HCT116 (cell line): ENCODE measurements around the gene PUSL1.

Experiments used
- CTCF ChIP-seq, 3 experiments: fragments of 200-600 bp in 1 of 3; sonication (generic) in 1 of 3; IDR thresholded peaks in 2 of 3; conservative IDR thresholded peaks in 1 of 3; 2 replicates each; pipeline ENCODE4 v1.5.1; 2012 to 2017; ENCODE audit warnings: low read depth in 2 of 3, low read length in 2 of 3, antibody characterized with exemption in 1 of 3, borderline replicate concordance in 1 of 3, control low read depth in 1 of 3, mild to moderate bottlenecking in 1 of 3, mixed read lengths in 1 of 3, mixed run types in 1 of 3, moderate library complexity in 1 of 3; ENCODE audit not compliant: insufficient read depth in 1 of 3
- EZH2 ChIP-seq: fragments of 200-600 bp; sonication (generic); IDR thresholded peaks from 2 replicates; pipeline ENCODE4 v1.6.1; 2017; ENCODE audit warnings: antibody characterized with exemption, mixed run types
- JUND ChIP-seq: IDR thresholded peaks from 2 replicates; pipeline ENCODE4 v1.6.1; 2012
- MAX ChIP-seq: IDR thresholded peaks from 2 replicates; pipeline ENCODE4 v1.6.1; 2012
- POLR2A ChIP-seq: IDR thresholded peaks from 2 replicates; pipeline ENCODE4 v1.7.0; 2011; ENCODE audit warnings: borderline replicate concordance; ENCODE audit not compliant: insufficient read depth, insufficient read length; ENCODE audit errors: extremely low read depth
- POLR2AphosphoS5 ChIP-seq: IDR thresholded peaks from 2 replicates; pipeline ENCODE4 v1.6.1; 2011; ENCODE audit warnings: mild to moderate bottlenecking, low read depth, low read length, moderate library complexity
- RAD21 ChIP-seq: IDR thresholded peaks from 2 replicates; pipeline ENCODE4 v1.6.1; 2012; ENCODE audit warnings: low read depth, mild to moderate bottlenecking
- REST ChIP-seq: IDR thresholded peaks from 2 replicates; pipeline ENCODE4 v1.6.1; 2012; ENCODE audit warnings: low read depth
- SIN3A ChIP-seq: IDR thresholded peaks from 2 replicates; pipeline ENCODE4 v1.6.1; 2012; ENCODE audit warnings: low read depth
- ZBTB33 ChIP-seq: IDR thresholded peaks from 2 replicates; pipeline ENCODE4 v1.6.1; 2011; ENCODE audit warnings: mild to moderate bottlenecking, low read length, moderate library complexity; ENCODE audit not compliant: insufficient replicate concordance; ENCODE audit errors: extremely low read depth
- ZFX ChIP-seq: fragments of 450-650 bp; IDR thresholded peaks from 2 replicates; pipeline ENCODE4 v1.6.1; 2017
- ZNF274 ChIP-seq: fragments of 200-500 bp; sonication (Bioruptor generic); IDR thresholded peaks from 2 replicates; pipeline ENCODE4 v1.6.1; 2014; ENCODE audit warnings: mild to moderate bottlenecking, low read depth, low read length, inconsistent platforms

- TF ChIP-seq CTCF (IDR thresholded peaks at IDR 0.05 in 2 of 3, conservative IDR thresholded peaks at IDR 0.05 in 1 of 3; ENCODE audit: borderline replicate concordance in 1 of 3, insufficient read depth in 1 of 3, low read depth in 2 of 3, low read length in 2 of 3): no peak
- TF ChIP-seq MAX: no peak
- peak; percentile 77 for TF ChIP-seq ZFX
- peak; percentile 39 for TF ChIP-seq POLR2A
- TF ChIP-seq SIN3A: no peak
- no peak for TF ChIP-seq RAD21
- no peak for TF ChIP-seq EZH2
- TF ChIP-seq ZNF274: no peak
- TF ChIP-seq ZBTB33: peak; percentile 20
- peak; percentile 29; the same call in 1 of the 2 replicates for TF ChIP-seq POLR2AphosphoS5
- no peak for TF ChIP-seq JUND
- TF ChIP-seq REST: no peak
Measured at GRCh38 chr1:1347663-1348419, 39.4 kb downstream of the PUSL1 start.
